GM21723 (cell line): Measurements from ENCODE around the gene PIK3C3.
"Not testable (repeated sequence)": the region's sequence is repeated elsewhere in the genome, so short reads cannot be mapped to it uniquely, and the experiment has no call there.

Experiments
- ATAC-seq: cut with Tn5 transposase; IDR thresholded peaks from one replicate; pipeline ENCODE4 v1.9.1; 2021; ENCODE audit warnings: mild to moderate bottlenecking, moderate library complexity; ENCODE audit not compliant: unreplicated experiment

The PIK3C3 gene

GRCh38 chr18:41965634-41966255, 10.7 kb downstream of the PIK3C3 start:
- no peak for ATAC-seq

GRCh38 chr18:41966943-41967342, 11.9 kb downstream of the PIK3C3 start:
- ATAC-seq = no peak

GRCh38 chr18:41967680-41968079, 12.6 kb downstream of the PIK3C3 start:
- ATAC-seq = no peak

GRCh38 chr18:41969881-41970280, 14.8 kb downstream of the PIK3C3 start:
- no peak for ATAC-seq

GRCh38 chr18:41972067-41972925, 17.3 kb downstream of the PIK3C3 start:
- ATAC-seq = no peak

- no peak for ATAC-seq
These were observed 18.9 kb downstream of the PIK3C3 start for GRCh38 chr18:41973983-41974382.

- ATAC-seq = no peak
These were observed 19.8 kb downstream of the PIK3C3 start for GRCh38 chr18:41974796-41975201.

- ATAC-seq = no peak
These were observed 20.2 kb downstream of the PIK3C3 start for GRCh38 chr18:41975284-41975683.

GRCh38 chr18:41977233-41977632, 22.2 kb downstream of the PIK3C3 start:
- ATAC-seq = no peak

- ATAC-seq = peak; percentile 85
These were observed 28.1 kb downstream of the PIK3C3 start for GRCh38 chr18:41982942-41983660.

- ATAC-seq = no peak
These were observed 30.9 kb downstream of the PIK3C3 start for GRCh38 chr18:41985914-41986313.

- no peak for ATAC-seq
These were observed 34.5 kb downstream of the PIK3C3 start for GRCh38 chr18:41989508-41989907.

- peak; percentile 69 for ATAC-seq
These were observed 37.0 kb downstream of the PIK3C3 start for GRCh38 chr18:41992066-41992465.

- ATAC-seq = no peak
These were observed 37.7 kb downstream of the PIK3C3 start for GRCh38 chr18:41992703-41993102.

- no peak for ATAC-seq
These were observed 38.1 kb downstream of the PIK3C3 start for GRCh38 chr18:41993151-41993550.

- ATAC-seq = no peak
These were observed 41.0 kb downstream of the PIK3C3 start for GRCh38 chr18:41996020-41996419.

- ATAC-seq = no peak
These were observed 44.7 kb downstream of the PIK3C3 start for GRCh38 chr18:41999751-42000150.

- ATAC-seq = no peak
These were observed 46.8 kb downstream of the PIK3C3 start for GRCh38 chr18:42001801-42002200.

GRCh38 chr18:42004653-42005052, 49.6 kb downstream of the PIK3C3 start:
- ATAC-seq = no peak

- no peak for ATAC-seq
These were observed 50.7 kb downstream of the PIK3C3 start for GRCh38 chr18:42005782-42006181.

GRCh38 chr18:42009457-42009856, 54.4 kb downstream of the PIK3C3 start:
- ATAC-seq = not testable (repeated sequence)

GRCh38 chr18:42011053-42011452, 56.0 kb downstream of the PIK3C3 start:
- peak; percentile 100 for ATAC-seq
